Right lobe of liver (tissue), 4 donors: Measurements from ENCODE around the gene CDX1.

Experiments
- POLR2A ChIP-seq: fragments of 450-650 bp; IDR thresholded peaks from one replicate; pipeline ENCODE4 v1.6.1; 2017; ENCODE audit warnings: antibody characterized with exemption, mild to moderate bottlenecking
- TF ChIP-seq, protein P1 (sequence below), 4 donors: fragments of 200-600 bp in 3 of 4; fragments of 450-650 bp in 1 of 4; IDR thresholded peaks; one replicate each; pipeline versions ENCODE4 v1.5.1 to v1.8.0; 2016 to 2022; ENCODE audit warnings: antibody characterized with exemption in 4 of 4, mild to moderate bottlenecking in 2 of 4
- donor health status: DM: no; HTN: no; CAD: no.
- donor health status: DM: no; HTN: no; CAD: no.
- donor health status: DM: no; HTN: yes; CAD: no.

DNA sequence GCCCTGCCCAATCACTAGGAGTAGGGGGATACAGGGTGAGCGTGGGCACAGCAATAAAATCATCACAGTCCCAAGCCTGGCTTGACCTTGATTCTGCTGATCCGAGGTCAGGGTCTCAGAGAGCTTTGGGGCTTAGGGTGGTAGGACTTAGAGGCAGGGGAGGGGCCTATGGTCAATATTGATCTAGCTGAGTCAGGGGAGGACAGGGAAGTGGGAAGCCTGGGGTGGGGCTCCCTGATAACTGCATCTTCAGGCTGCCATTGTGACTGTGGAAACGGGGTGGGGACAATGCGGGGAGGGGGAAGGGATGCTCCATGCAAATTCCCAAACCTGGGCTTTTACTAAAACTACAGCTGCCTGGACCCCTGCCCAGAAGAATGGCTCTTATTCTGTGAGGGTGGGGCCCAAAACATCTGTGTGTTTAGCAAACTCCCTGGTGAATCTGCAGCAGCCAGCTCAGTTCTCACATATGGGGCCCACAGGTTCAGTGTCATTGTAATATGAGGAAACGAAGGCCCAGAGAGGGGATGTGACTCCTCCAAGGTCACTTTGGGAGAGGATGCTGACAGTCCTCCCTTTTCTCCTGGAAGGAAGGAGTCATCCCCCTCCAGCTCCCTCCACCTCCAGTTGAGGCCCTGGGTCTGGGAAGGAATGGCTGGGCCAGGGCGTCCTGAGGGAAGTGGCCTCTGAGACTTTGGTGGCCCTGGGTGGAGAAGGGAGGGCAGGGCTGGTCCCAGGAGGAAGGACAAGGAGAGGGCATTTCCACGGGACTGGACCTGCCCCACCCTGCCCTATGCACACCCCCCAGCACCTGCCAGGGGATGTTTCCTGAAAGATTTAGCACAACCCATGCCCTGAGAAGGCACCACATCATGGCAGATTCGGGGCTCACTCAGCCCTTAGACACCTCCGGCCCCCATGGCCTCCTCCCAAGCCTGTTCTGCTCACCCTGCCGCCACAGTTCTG, 49.7 kb downstream of the CDX1 start:
- TF ChIP-seq, protein P1, sequence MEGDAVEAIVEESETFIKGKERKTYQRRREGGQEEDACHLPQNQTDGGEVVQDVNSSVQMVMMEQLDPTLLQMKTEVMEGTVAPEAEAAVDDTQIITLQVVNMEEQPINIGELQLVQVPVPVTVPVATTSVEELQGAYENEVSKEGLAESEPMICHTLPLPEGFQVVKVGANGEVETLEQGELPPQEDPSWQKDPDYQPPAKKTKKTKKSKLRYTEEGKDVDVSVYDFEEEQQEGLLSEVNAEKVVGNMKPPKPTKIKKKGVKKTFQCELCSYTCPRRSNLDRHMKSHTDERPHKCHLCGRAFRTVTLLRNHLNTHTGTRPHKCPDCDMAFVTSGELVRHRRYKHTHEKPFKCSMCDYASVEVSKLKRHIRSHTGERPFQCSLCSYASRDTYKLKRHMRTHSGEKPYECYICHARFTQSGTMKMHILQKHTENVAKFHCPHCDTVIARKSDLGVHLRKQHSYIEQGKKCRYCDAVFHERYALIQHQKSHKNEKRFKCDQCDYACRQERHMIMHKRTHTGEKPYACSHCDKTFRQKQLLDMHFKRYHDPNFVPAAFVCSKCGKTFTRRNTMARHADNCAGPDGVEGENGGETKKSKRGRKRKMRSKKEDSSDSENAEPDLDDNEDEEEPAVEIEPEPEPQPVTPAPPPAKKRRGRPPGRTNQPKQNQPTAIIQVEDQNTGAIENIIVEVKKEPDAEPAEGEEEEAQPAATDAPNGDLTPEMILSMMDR (IDR thresholded peaks at IDR 0.05), result no peak
- TF ChIP-seq POLR2A, result no peak
